ENCODE results near the gene TPST2. TPM values are rescaled to one million over a fixed set of nuclear protein-coding genes. Genes with fewer than 3 reads are reported as not detected.

TPST2 gene
- polyA plus RNA-seq, 2 of the 4 experiments (the other 2 are of a cell fraction): 10.3 to 10.5 TPM

DNA sequence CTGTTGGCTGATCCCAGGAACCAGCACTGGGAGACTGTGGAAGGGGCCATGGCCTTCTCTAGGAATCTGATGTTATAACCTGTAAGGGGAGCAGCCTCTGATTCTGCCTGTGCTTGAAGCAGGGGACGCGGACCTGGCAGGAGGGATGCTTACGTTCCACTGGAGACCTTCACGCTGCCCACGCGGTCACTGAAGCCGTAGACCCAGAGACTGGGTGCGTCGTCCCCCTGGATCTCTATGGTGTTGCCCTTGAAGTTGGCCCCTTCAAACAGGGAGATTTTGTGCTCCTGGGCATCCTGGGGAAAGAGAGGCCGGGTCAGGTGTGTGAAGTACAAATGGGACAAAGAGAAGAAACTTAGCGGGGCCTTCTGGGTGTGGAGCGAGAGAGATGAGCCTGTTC, 11.8 kb upstream of the TPST2 start:
- no peak for TF ChIP-seq SMC3 (IDR thresholded peaks at IDR 0.05)
- Histone ChIP-seq H3K27ac (no peak overlapping the region), H3K4me3 (no peak overlapping the region), H3K4me1 (no peaks in the 10 kb centered on the region), H3K9me3 (no peaks in the 10 kb centered on the region), H3K4me2 (no peak overlapping the region)
- CTCF ChIA-PET: no interaction called here
- FAIRE-seq: no peak
- ATAC-seq: no peak
- POLR2A ChIA-PET: no interaction called here
- WGBS (ENCODE audit: missing lambda C conversion rate): 85% methylated on average over 12 of the region's 12 CpGs
- DNase-seq (ENCODE audit: low read depth in 1 of 2, low spot score in 1 of 2): no peak

DNA sequence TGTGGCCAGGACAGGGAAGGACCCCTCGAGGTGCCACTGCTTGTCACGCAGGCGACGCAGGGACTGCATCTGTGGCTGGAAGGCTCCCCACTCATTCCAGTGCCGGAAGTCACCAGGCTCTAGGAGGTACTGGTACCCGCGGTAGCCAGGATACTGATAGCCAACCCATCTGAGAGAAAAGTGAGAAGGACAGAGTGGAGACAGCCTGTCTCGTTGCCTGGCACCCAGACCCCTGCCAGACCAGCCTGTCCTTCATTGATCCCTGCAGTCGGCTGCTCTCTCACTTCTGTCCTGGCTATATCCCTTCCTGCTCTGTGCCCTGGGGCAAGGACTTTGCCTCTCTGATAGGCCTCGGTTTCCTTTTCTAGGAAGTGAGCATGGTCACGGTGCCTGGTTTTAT, 9.6 kb upstream of the TPST2 start:
- Histone ChIP-seq H3K9me3 (no peaks in the 10 kb centered on the region), H3K27ac (no peak overlapping the region), H3K4me3 (no peak overlapping the region), H3K4me2 (no peak overlapping the region), H3K4me1 (no peaks in the 10 kb centered on the region)
- TF ChIP-seq BHLHE40 (IDR thresholded peaks at IDR 0.05; ENCODE audit: low read depth, low read length) (no peak), MAZ (IDR thresholded peaks at IDR 0.05; ENCODE audit: borderline replicate concordance, low read depth, low read length) (no peak), EP300 (IDR thresholded peaks at IDR 0.05) (no peak)
- ATAC-seq (no peak), FAIRE-seq (no peak), DNase-seq (ENCODE audit: low read depth in 1 of 2, low spot score in 1 of 2) (no peak)
- CTCF ChIA-PET: no interaction called here
- WGBS (ENCODE audit: missing lambda C conversion rate): 69% methylated on average over 11 of the region's 11 CpGs
- POLR2A ChIA-PET: no interaction called here

DNA sequence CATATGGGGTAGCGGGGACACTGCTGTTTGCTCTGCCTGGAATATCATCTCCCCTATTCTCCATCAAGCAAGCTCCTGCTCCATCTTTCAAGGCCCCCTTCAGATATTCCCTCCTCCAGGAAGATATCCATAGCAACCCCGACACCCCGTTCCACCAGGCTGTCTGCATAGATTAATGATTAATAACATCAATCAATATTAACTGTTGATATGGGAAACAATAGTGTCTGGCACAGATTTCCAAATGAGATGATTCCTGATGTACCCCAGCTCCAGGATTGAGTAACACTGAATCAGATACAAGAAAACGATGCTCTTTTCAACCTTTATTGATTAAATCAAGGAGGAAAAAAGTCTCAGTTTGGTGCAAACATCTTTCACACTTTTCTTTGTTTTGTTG, 7.5 kb upstream of the TPST2 start:
- Histone ChIP-seq H3K4me1 (no peaks in the 10 kb centered on the region), H3K9me3 (no peaks in the 10 kb centered on the region), H3K4me3 (no peak overlapping the region), H3K4me2 (no peak overlapping the region), H3K27ac (no peak overlapping the region)
- no peak for ATAC-seq
- WGBS (ENCODE audit: missing lambda C conversion rate): 55% methylated on average over 4 of the region's 4 CpGs
- POLR2A ChIA-PET: no interaction called here
- no peak for FAIRE-seq
- CTCF ChIA-PET: no interaction called here
- no peak for DNase-seq (ENCODE audit: low read depth in 1 of 2, low spot score in 1 of 2)
- no peak for TF ChIP-seq KDM1A (IDR thresholded peaks at IDR 0.05; ENCODE audit: low read depth)
- TF ChIP-seq, protein P1, sequence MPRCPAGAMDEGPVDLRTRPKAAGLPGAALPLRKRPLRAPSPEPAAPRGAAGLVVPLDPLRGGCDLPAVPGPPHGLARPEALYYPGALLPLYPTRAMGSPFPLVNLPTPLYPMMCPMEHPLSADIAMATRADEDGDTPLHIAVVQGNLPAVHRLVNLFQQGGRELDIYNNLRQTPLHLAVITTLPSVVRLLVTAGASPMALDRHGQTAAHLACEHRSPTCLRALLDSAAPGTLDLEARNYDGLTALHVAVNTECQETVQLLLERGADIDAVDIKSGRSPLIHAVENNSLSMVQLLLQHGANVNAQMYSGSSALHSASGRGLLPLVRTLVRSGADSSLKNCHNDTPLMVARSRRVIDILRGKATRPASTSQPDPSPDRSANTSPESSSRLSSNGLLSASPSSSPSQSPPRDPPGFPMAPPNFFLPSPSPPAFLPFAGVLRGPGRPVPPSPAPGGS (IDR thresholded peaks at IDR 0.05): no peak
- no peak for TF ChIP-seq NPAS2 (CRISPR knock-in tag; IDR thresholded peaks at IDR 0.05; ENCODE audit: borderline replicate concordance)
- TF ChIP-seq RARB (CRISPR knock-in tag; IDR thresholded peaks at IDR 0.05): no peak
- no peak for TF ChIP-seq HOXB5 (CRISPR knock-in tag; IDR thresholded peaks at IDR 0.05)
- TF ChIP-seq MAFK (IDR thresholded peaks at IDR 0.05; ENCODE audit: partially characterized antibody): no peak
- no peak for TF ChIP-seq CBX8 (IDR thresholded peaks at IDR 0.05)
- TF ChIP-seq, protein P2, sequence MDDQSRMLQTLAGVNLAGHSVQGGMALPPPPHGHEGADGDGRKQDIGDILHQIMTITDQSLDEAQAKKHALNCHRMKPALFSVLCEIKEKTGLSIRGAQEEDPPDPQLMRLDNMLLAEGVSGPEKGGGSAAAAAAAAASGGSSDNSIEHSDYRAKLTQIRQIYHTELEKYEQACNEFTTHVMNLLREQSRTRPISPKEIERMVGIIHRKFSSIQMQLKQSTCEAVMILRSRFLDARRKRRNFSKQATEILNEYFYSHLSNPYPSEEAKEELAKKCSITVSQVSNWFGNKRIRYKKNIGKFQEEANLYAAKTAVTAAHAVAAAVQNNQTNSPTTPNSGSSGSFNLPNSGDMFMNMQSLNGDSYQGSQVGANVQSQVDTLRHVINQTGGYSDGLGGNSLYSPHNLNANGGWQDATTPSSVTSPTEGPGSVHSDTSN (IDR thresholded peaks at IDR 0.05): no peak
- no peak for TF ChIP-seq PHF8 (IDR thresholded peaks at IDR 0.05; ENCODE audit: borderline replicate concordance, low read depth)
- TF ChIP-seq ZNF302 (CRISPR knock-in tag; IDR thresholded peaks at IDR 0.05): no peak
- TF ChIP-seq, protein P3, sequence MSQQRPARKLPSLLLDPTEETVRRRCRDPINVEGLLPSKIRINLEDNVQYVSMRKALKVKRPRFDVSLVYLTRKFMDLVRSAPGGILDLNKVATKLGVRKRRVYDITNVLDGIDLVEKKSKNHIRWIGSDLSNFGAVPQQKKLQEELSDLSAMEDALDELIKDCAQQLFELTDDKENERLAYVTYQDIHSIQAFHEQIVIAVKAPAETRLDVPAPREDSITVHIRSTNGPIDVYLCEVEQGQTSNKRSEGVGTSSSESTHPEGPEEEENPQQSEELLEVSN (IDR thresholded peaks at IDR 0.05; ENCODE audit: borderline replicate concordance, low read depth): no peak

DNA sequence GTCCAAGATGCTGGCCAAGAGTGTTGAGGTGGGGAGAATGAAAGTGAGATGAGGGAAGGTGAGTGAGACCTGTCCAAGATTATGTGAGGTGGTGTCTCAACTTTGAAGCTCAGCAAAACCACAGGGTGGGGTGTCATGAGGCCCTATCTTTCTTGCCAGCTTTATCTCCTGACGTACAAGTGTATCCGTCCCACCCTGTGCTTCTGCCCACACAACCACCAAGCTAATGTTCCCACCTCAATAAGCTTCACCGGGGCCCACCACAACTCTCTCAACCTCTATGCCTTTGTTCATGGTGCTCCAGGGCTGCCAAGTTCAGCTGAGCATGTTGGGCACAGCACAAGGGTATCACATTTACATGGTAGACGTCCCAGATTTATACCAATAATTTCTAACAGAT, 7.1 kb upstream of the TPST2 start:
- H3K9me3 ChIP-seq: no peaks in the 10 kb centered on the region
- H3K4me1 ChIP-seq: no peaks in the 10 kb centered on the region
- 60% methylated on average over 4 of the region's 4 CpGs for WGBS (ENCODE audit: missing lambda C conversion rate)
- CTCF ChIA-PET: interaction anchor here (0.5 kb wide), 1 partner anchor 288 kb away, joined by 3 read pairs; no protein-coding TSS in a partner anchor
- no peak for FAIRE-seq
- ATAC-seq: no peak
- no peak overlapping the region for H3K4me2 ChIP-seq
- no peak for DNase-seq (ENCODE audit: low read depth in 1 of 2, low spot score in 1 of 2)
- H3K27ac ChIP-seq: no peak overlapping the region
- no peak overlapping the region for H3K4me3 ChIP-seq
- POLR2A ChIA-PET: no interaction called here
- TF ChIP-seq FOXS1 (CRISPR knock-in tag; IDR thresholded peaks at IDR 0.05) (no peak), ZC3H11A (IDR thresholded peaks at IDR 0.05) (no peak), HEYL (CRISPR knock-in tag; IDR thresholded peaks at IDR 0.05) (no peak), MYC (IDR thresholded peaks at IDR 0.05; ENCODE audit: borderline replicate concordance, low read length) (no peak), JUN (IDR thresholded peaks at IDR 0.05) (no peak), MAFK (IDR thresholded peaks at IDR 0.05; ENCODE audit: partially characterized antibody) (no peak), PHF8 (IDR thresholded peaks at IDR 0.05; ENCODE audit: borderline replicate concordance, low read depth) (no peak), HOXB13 (CRISPR knock-in tag; IDR thresholded peaks at IDR 0.05; ENCODE audit: low read depth) (no peak), CHD2 (IDR thresholded peaks at IDR 0.05; ENCODE audit: low read length, partially characterized antibody) (no peak)
- TF ChIP-seq, protein P4, sequence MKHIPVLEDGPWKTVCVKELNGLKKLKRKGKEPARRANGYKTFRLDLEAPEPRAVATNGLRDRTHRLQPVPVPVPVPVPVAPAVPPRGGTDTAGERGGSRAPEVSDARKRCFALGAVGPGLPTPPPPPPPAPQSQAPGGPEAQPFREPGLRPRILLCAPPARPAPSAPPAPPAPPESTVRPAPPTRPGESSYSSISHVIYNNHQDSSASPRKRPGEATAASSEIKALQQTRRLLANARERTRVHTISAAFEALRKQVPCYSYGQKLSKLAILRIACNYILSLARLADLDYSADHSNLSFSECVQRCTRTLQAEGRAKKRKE (CRISPR knock-in tag; IDR thresholded peaks at IDR 0.05; ENCODE audit: low read depth): no peak
- TF ChIP-seq, protein P5, sequence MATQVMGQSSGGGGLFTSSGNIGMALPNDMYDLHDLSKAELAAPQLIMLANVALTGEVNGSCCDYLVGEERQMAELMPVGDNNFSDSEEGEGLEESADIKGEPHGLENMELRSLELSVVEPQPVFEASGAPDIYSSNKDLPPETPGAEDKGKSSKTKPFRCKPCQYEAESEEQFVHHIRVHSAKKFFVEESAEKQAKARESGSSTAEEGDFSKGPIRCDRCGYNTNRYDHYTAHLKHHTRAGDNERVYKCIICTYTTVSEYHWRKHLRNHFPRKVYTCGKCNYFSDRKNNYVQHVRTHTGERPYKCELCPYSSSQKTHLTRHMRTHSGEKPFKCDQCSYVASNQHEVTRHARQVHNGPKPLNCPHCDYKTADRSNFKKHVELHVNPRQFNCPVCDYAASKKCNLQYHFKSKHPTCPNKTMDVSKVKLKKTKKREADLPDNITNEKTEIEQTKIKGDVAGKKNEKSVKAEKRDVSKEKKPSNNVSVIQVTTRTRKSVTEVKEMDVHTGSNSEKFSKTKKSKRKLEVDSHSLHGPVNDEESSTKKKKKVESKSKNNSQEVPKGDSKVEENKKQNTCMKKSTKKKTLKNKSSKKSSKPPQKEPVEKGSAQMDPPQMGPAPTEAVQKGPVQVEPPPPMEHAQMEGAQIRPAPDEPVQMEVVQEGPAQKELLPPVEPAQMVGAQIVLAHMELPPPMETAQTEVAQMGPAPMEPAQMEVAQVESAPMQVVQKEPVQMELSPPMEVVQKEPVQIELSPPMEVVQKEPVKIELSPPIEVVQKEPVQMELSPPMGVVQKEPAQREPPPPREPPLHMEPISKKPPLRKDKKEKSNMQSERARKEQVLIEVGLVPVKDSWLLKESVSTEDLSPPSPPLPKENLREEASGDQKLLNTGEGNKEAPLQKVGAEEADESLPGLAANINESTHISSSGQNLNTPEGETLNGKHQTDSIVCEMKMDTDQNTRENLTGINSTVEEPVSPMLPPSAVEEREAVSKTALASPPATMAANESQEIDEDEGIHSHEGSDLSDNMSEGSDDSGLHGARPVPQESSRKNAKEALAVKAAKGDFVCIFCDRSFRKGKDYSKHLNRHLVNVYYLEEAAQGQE (IDR thresholded peaks at IDR 0.05): no peak
- TF ChIP-seq, protein P3 (IDR thresholded peaks at IDR 0.05; ENCODE audit: borderline replicate concordance, low read depth): no peak
